GM18511 (cell line): ENCODE results near the gene FAM110A.
"Not testable (repeated sequence)": the region's sequence is repeated elsewhere in the genome, so short reads cannot be mapped to it uniquely, and the experiment has no call there.

ENCODE experiments used
- ATAC-seq: cut with Tn5 transposase; IDR thresholded peaks from one replicate; pipeline ENCODE4 v1.9.1; 2021; ENCODE audit warnings: mild to moderate bottlenecking, moderate library complexity; ENCODE audit not compliant: unreplicated experiment

FAM110A gene

DNA sequence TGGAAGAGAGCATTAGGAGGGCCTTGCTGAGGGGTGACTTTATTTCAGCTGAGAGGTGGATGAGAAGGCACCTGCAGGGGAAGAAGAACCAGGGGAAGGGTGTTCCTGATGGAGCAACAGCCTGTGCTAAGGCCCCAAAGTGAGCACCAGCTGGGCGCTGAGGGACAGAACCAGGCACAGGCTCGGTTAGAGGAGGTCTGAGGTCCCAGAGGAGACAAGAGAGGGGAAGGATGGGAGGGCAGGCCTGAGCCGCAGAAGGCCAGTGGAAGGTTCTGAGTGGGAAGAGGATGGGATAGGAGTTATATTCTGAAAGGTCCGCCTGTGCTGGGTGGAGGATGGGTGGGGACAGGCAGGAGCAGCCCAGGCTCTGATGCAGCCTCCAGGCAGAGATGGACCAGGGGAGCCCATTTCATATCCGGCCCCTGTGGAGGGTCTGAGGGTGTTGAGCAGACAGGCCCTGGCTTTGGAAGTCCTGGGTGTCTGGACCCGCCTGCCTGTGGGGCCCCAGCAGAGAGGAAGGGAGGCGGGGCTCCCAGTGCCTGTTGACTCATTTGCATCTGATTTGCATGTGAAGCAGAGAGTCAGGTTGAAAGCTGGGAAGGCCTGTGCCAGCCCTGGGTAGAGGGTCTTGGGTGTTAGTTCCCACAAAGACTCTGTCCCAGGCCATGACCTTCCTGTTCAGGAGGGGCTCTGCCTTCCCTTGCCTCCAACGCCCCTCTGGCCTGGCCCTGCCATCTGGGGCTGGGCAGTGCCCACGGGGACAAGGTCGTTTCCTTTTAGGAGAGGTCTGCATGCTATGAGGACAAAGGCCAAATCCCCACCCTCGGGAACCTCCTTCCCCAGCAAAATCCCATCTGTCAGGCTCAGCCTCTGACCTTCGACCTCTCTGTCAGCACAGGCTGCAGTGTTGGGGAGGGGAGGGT is 10.6 kb upstream of the FAM110A start:
- ATAC-seq, result no peak

DNA sequence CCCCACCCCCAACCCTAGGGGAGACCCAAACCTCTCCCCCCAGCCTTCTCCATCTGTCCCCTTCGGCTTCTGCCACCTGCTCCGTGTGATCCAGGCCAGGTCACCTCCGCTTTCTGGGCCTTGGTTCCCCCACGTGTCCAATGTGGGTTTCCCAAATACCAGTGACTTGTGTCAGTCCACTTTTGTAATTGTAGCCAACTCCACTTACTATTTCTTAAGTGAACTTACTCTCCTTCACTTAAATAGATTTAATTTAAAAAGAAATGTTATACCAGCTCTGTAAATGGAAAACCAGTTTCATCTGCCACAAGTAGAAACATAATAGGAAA is 10.0 kb upstream of the FAM110A start:
- no peak for ATAC-seq

DNA sequence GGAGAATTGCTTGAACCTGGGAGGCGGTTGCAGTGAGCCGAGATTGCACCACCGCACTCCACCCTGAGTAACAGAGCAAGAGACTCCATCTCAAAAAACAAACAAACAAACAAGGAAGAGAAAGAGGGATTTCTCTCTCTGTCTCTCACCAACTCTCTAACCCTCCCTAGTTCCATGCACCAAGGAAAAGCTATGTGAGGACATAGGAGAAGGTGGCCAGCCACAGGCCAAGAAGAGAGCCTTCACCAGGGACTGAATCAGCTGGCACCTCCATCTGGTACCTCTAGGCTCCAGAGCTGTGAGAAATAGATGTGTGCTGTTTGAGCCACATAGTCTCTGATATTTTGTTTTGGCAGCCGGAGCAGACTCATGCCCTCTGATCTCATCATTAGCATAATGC is 9.0 kb upstream of the FAM110A start:
- no peak for ATAC-seq

DNA sequence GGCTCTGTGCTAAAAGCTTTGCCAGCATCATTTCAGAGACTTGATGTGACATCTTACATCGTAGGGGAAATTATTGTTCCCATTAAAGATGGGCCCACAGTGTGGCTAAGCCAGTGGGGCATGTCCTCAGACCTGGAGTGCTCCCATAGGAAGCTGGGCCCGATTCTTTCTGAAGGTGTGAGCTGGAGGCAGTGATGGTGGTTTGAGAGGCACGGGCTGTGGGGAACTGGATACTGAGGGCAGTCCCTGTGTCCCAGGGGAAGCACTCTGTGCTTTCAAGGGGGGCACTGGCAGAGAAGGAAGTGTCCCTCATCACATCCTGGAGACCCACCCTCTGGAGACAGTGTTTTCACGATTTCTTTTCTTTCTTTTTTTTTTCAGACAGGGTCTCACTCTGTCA is 8.6 kb upstream of the FAM110A start:
- no peak for ATAC-seq

DNA sequence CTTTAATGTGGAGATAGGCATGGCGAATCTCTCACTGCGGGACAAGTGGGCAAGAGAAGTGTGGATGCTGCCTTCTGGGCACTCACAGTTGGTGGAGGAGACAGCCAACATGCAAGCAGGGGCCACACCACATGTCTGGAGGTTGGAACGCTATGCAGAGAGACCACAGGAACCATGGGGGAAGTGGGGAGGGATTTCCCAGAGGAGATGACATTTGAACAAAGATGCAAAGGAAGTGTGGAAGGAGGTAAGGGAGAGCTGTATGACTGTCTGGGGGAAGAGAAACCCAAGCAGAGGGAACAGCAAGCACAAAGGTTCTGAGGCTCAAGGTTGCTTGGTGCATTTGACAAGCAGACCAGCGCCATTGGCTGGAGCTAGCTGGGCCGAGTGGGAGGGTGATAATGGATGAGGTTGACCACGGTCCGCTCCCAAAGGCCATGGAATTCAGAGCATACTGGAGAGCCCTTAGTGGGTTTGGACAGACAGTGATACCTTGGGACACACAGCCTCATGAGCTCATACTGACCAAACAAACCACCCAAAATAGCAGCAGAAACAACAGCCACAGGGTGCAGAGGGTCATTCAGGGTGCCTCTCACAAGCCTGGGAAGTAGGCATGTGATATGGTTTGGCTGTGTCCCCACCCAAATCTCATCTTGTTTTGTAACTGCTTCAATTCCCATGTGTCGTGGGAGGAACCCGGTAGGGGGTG is 7.6 kb upstream of the FAM110A start:
- ATAC-seq, result no peak

DNA sequence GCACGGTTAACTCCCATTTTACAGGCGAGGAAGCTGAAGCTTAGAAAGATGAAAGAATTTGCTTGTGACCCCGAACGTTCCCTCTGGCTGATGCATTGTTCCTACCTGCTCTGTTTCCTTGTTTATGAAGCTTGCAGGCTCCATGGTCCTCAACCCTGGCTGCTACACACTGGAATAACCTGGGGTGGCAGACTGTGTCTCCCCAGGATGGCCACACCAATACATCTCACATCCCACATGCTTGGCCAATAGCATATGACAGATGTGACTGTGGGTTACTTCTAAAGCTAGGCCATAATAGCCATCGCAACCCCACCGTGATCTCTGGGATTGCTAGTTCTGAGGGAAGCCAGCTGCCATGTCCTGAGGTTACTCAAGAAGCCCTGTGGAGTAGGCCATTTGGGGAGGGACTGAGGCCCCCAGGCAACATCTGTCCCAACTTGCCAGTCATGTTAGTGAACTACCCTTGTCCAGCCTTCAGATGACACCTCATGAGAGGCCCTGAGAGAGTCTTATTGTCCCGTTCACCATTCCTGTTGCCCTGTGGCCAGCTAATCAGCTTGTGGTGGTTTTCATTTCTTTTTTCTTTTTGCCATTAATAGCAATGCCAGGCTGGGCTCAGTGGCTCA is 6.7 kb upstream of the FAM110A start:
- ATAC-seq, result no peak

DNA sequence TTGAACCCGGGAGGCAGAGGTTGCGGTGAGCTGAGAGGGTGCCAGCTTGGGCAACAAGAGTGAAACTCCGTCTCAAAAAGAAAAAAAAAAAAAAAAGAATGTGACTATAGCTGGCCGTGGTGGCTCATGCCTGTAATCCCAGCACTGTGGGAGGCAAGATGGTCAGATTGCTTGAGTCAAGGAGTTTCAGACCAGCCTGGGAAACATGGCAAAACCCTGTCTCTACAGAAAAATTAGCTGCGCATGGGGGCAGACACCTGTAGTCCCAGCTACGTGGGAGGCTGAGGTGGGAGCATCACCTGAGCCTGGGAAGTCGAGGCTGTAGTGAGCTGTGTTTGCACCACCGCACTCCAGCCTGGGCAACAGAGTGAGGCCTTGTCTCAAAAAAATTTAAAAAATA is 5.5 kb upstream of the FAM110A start:
- not testable (repeated sequence) for ATAC-seq

DNA sequence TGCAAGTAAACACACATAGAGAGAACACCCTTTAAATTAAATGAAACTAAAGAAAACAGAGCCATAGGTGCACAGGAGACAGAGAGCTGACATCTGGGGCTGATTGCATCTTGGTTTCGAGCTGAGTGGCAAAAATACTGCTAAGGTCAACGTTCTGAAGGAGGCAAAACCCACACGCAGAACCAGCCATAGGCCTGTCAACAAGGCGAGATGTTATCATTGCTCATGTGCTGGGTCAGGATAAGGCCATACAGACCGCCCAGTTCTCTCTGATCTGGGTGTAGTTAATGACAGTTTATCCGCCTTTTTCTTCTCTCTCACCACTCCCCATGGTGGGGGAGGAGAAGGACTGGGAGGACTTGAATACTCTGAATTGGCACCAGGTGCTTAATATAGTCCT is 4.5 kb upstream of the FAM110A start:
- no peak for ATAC-seq

DNA sequence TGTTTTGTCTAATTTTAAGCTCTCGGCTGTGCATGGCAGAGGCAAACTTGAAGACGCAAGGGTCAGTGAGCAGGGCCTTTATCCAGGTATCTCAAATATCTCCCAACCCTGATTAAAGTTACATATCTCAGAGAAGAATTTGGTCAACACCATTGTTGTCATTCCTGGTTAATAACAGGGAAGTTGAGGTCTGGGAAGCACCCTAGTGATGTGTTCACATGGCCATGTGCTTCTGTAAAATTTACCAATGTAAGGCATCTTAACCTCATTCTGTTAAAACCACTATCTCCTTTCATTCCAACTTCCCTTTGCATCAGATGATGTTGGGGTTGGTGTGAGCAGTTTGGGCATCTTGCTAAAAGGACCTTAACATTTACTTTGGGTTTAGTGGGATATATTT is 4.0 kb upstream of the FAM110A start:
- no peak for ATAC-seq

DNA sequence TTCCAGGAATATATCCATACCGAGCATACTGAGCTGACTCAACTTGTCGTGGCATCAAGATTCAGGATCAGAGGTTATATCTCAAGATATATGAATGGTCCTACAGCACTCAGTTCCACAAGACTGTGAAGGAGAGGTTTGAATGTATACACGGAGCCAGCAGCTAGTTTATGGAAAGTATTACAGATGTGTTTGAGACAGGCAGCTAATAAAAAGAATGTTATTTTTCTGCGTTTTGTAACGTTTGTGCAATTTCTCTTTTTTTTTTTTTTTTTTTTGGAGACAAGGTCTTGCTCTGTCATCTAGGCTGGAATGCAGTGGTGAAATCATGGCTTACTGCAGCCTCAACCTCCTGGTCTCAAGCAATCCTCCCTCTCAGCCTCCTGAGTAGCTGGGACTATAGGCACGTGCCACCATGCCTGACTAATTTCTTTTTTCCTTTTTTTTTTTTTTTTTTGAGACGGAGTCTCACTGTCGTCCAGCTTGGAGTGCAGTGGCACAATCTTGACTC is 3.4 kb upstream of the FAM110A start:
- ATAC-seq, result no peak

DNA sequence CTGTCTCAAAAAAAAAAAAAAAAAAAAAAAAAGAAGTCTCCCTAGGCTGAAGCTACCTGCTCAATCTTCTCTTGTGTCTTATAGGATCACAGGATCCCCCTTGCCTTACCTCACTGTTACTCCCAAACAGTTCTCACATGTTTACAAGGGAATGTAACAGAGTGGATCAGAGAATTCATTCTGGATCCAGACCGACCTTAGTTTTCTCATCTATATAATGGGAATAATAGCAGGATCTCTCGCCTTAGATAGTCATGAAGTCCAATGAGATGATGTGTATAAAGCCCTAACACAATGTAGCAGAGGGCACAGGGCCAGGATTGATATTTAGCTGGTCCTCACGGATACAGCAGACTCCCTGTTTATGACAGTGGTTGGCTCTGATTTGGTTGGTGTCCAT is 2.3 kb upstream of the FAM110A start:
- no peak for ATAC-seq

DNA sequence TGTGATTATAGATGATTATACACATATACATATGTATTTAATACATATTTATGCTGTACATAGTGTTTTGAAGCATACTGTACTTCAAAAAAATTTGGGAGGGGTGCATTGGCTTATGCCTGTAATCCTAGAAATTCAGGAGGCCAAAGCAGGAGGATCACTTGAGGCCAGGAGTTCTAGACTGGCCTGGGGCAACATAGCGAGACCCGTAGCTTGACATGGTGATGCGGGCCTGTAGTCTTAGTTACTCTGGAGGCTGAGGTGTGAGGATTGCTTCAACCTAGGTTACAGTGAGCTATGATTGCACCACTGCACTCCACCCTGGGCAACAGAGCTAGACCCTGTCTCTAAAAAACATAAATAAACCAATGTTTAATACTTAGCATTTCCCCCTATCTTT is 1.6 kb upstream of the FAM110A start:
- ATAC-seq, result no peak

DNA sequence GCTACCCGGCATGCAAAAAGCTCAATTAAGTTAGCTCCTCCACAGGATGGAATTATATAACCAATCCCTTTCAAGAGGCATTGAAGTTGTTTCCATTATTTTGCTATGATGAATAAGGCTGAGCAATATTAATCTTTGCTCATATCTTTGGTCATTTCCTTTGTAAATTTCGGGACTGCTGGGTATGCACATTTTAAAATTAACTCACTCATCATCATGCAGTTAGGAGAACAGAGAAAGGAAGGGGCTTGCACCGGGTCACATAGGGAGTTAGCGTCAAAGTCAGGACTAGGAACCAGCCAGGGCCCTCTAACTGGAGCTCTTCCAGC is 430 bp upstream of the FAM110A start:
- peak; percentile 26 for ATAC-seq

DNA sequence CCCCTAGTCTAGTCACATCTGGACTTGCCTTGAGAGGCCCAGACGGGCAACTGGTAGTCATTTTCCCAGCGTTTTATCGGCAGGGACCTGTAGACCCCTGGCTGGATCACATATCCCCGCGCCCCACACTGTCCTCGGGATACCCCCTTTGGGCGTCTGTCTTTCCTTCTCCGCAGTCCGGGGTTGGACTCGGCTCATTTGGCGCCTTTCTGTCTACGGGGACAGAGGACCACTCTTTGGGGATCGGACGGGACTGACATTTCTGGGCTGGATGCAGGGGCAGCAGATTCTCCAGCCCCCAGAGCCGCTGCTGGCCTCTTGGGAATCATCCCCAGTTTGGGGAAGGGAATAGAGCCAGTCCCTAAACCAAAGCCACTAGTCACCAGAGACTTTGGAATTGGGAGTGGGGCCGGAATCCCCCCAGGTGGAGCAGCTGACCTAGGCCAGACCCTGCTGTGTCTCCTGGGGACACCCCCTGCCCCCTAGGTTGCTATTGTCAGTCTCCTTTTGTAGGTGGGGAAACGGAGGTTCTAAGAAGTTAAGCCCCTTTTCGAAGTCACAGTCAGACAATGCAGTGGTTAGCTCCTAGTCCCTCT is 734 bp downstream of the FAM110A start:
- ATAC-seq, result no peak

DNA sequence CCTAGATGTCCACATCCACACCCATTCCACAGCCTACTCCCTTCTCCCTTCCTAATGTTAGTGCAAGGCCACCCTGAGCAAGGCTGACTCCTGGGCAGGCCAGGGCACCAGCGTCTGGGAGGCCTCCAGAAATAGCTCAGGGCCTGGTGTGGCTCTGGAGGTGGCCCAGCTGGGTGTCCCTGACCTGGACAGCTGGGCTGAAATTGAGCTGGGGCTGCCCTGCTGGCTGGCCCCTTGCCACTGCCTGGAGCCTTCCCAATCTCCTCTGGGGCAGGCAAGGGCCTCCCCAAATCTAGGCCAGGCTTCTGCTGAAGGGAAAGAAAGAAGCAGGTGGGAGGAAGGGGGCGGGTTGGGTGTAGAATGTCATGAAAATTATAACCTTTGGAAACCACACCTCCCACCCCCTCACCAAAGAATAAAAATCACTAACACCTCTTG is 2.1 kb downstream of the FAM110A start:
- ATAC-seq, result no peak

DNA sequence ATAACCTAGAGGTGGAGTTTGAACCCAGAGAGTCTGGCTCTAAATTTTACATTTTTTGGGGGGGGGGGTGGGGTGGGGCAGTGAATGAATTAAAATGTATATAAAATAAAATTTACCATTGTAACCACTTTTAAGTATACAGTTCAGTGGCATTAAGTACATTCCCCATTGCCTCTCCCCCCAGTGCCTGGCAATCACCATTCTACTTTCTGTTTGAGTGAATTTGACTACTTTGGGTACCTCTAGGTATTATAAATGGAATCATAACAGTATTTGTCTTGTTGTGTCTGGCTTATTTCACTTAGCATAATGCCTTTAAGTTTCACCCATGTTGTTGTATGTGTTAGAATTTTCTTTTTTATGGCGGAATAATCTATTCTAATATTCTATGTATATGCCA is 2.7 kb downstream of the FAM110A start:
- ATAC-seq, result no peak

DNA sequence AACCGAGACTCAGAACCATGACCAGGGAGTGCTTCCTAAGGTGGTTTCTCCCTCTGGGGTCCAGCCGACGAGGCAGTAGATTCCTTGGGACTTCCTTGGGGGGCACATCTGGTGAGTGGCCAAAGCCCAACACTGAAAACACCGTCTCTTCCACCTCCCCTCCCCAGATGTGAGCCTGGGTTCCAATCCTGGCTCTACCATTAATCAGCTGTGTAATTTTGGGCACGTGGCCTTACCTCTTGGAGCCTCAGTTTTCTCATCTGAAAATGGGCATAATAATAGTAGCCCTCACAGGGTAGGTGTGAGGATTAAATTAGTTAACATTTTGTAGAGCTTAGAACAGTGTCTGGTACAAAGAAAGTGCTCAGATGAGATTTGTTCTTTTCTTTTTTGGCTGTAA is 5.5 kb downstream of the FAM110A start:
- no peak for ATAC-seq

DNA sequence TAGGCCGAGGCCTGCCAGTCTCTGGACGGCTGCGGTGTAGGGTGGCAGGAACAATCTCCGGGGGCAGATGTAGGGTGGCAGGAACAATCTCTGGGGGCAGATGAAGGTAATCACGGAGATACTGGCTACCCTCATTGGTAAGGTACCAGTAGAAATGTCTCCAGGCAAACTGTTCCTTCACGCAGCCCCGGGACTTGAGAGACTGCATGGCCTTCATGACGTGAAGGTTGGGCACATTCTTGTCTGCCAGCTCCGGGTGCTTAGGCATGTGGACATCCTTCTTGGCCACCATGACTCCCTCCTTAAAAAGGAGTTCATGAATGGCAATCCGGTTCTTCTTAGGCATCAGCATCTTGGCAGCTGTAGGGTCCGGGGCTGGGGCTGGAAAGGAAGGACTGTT is 6.1 kb downstream of the FAM110A start:
- ATAC-seq, result no peak

DNA sequence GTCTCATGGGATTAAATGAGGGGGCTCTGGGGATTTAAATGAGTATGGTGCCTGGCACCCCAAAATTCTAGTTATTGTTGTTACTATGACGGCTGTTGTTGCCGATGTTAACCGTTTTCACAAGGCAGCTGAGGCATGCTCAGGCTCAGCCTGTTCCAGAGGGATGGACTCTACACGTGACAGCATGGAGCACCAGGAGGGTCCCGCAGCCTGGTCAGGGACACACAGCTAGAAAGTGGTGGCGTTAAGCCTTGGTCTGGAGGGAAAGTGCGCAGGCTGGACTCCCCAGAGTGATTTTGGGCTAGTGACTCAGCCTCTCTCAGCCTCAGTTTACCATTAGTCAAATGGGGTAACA is 7.0 kb downstream of the FAM110A start:
- ATAC-seq, result no peak

DNA sequence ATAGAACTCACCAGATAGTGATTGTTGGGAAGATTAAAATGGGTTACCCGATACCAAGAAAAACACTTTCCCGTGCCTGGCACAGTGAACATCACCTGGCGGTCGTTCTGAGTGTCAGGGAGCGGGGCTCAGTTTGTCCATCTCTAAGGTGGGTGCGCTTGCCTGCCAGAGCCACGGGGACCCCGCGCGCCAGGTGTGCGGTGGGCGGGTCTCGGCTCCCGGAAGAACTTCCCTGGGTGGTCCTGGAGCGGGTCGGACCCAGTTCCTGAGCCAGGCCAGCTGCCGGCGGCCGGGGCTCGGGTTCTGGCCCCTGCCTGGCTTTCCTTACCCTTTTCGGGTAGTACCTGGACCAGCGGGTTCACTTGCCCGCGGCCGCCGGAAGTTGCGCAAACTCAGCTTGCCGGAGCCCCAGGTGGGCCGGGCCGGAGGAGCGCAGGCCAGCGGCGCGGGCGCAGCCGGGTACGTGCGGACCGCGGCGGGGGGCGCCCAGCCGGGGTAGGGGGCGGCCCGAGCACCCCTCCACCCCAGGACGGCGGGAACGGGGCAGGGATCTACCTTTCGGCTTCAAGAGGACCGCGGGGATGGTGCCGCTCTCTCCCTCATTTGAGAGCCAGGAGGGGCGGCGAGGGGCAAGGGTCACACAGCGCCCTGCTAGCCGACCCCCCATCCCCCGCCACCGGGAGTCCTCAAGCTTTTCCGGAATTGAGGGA is 7.5 kb downstream of the FAM110A start:
- ATAC-seq, result no peak
